Measurements from ENCODE around the gene FKBP5. TPM values are rescaled to one million over a fixed set of nuclear protein-coding genes. Genes with fewer than 3 reads are reported as not detected.

Gene FKBP5
- total and polyA plus RNA-seq, 2 of the 4 experiments (the other 2 are of a cell fraction): 6.8 to 7.0 TPM

DNA sequence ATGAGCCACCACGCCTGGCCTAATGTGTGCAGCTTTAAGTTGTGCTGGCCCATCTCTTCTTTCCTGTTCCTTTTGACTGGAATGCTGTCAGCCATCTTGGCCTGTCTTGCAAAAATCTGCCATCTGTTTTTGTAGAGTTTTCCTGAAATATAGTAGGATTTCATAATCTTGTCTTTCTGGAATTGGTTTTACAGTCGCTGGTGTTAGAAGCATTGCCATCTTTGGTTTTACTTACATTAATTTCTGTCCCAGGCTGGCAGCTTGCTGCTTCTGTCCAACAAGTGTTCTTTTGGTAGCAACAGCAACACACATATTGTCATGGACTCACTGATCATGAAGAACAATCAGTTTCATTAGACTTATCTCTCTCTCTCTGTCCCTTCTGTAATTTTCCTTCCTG, 146.9 kb downstream of the FKBP5 start:
- dilution Hi-C loops (cut with HindIII; ENCODE audit: low sequenced_read_pairs, unreplicated experiment): no loop called here
- Histone ChIP-seq H4K20me1 (ENCODE audit: insufficient read depth, low read length) (no peaks in the 10 kb centered on the region), H3K9ac (ENCODE audit: low read depth, low read length) (no peak overlapping the region), H3K36me3 (ENCODE audit: control insufficient read depth, insufficient read depth, low read length) (no peaks in the 10 kb centered on the region), H3K79me1 (ENCODE audit: low read depth in 1 of 2, low read length in 2 of 2) (no peaks in the 10 kb centered on the region), H2BK120ac (ENCODE audit: low read depth, low read length) (no peak overlapping the region), H3K4me2 (ENCODE audit: low read depth, low read length) (no peak overlapping the region), H2BK15ac (ENCODE audit: low read depth, low read length) (no peak overlapping the region), H3K18ac (ENCODE audit: low read depth, low read length) (no peak overlapping the region), H3K9me3 (ENCODE audit: control insufficient read depth, insufficient read depth, low read length) (peaks cover 2% of the 10 kb centered on the region; the same call in 1 of the 2 replicates), H3K4ac (ENCODE audit: low read depth, low read length) (no peak overlapping the region), H3K4me1 (ENCODE audit: control insufficient read depth, insufficient read depth, low read length) (no peaks in the 10 kb centered on the region), H3K14ac (replicated peaks; ENCODE audit: low read depth, low read length) (no peak overlapping the region), H4K5ac (ENCODE audit: low read depth, low read length) (no peak overlapping the region), H3K9me1 (ENCODE audit: insufficient read depth, low read length) (no peaks in the 10 kb centered on the region), H4K8ac (ENCODE audit: low read depth in 2 of 2, low read length in 2 of 2) (no peak overlapping the region), H2BK5ac (ENCODE audit: low read depth, low read length, poor library complexity, severe bottlenecking) (no peak overlapping the region), H4K91ac (ENCODE audit: insufficient read depth, low read depth, low read length) (no peak overlapping the region), H3K56ac (ENCODE audit: extremely low read depth, insufficient read depth, low read length) (no peak overlapping the region), H3K27ac (ENCODE audit: insufficient read depth, low read length) (no peak overlapping the region), H2AK9ac (replicated peaks; ENCODE audit: low read depth, low read length, poor library complexity) (no peak overlapping the region), H3K4me3 (ENCODE audit: insufficient read depth, low read depth, low read length) (no peak overlapping the region), H2AK5ac (ENCODE audit: low read depth, low read length) (no peak overlapping the region), H3K23ac (ENCODE audit: low read depth, low read length) (no peak overlapping the region), H2BK20ac (ENCODE audit: low read depth, low read length) (no peak overlapping the region), H3K27me3 (ENCODE audit: control insufficient read depth, insufficient read depth, low read length) (peaks cover 24% of the 10 kb centered on the region), H2AFZ (replicated peaks; ENCODE audit: low read length, poor library complexity) (no peak overlapping the region)
- ChIA-PET POLR2A (ENCODE audit: unreplicated experiment) (no interaction called here), CTCF (interaction anchor here (0.8 kb wide), 1 partner anchor 10 kb away, joined by 3 read pairs; no protein-coding TSS in a partner anchor)
- in situ Hi-C loops (cut with MboI; ENCODE audit: low sequenced_read_pairs): loop anchor here (25.0 kb wide), 1 partner anchor 420 kb away; no protein-coding TSS in a partner anchor
- WGBS, 2 experiments (ENCODE audit: extremely low coverage in 2 of 2, insufficient read length in 1 of 2): no CpG with 5 or more reads among the region's 2 CpGs
- intact Hi-C loops (cut with micrococcal nuclease): no loop called here
- DNase-seq (no peak), ATAC-seq (ENCODE audit: low read depth) (no peak)
- TF ChIP-seq, protein P1, sequence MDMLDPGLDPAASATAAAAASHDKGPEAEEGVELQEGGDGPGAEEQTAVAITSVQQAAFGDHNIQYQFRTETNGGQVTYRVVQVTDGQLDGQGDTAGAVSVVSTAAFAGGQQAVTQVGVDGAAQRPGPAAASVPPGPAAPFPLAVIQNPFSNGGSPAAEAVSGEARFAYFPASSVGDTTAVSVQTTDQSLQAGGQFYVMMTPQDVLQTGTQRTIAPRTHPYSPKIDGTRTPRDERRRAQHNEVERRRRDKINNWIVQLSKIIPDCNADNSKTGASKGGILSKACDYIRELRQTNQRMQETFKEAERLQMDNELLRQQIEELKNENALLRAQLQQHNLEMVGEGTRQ (IDR thresholded peaks at IDR 0.05; ENCODE audit: low read depth, low read length): no peak
- no peak for TF ChIP-seq POLR2A (IDR thresholded peaks at IDR 0.05; ENCODE audit: low read depth, low read length)
- TF ChIP-seq RCOR1 (IDR thresholded peaks at IDR 0.05; ENCODE audit: insufficient replicate concordance, low read length): no peak
- no peak for TF ChIP-seq MAFK (IDR thresholded peaks at IDR 0.05; ENCODE audit: low read depth, low read length)
- TF ChIP-seq, protein P2, sequence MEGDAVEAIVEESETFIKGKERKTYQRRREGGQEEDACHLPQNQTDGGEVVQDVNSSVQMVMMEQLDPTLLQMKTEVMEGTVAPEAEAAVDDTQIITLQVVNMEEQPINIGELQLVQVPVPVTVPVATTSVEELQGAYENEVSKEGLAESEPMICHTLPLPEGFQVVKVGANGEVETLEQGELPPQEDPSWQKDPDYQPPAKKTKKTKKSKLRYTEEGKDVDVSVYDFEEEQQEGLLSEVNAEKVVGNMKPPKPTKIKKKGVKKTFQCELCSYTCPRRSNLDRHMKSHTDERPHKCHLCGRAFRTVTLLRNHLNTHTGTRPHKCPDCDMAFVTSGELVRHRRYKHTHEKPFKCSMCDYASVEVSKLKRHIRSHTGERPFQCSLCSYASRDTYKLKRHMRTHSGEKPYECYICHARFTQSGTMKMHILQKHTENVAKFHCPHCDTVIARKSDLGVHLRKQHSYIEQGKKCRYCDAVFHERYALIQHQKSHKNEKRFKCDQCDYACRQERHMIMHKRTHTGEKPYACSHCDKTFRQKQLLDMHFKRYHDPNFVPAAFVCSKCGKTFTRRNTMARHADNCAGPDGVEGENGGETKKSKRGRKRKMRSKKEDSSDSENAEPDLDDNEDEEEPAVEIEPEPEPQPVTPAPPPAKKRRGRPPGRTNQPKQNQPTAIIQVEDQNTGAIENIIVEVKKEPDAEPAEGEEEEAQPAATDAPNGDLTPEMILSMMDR (conservative IDR thresholded peaks at IDR 0.05; ENCODE audit: low read depth, low read length): no peak
- TF ChIP-seq FOS (IDR thresholded peaks at IDR 0.05; ENCODE audit: low read depth, low read length): no peak
- TF ChIP-seq MAZ (IDR thresholded peaks at IDR 0.05; ENCODE audit: borderline replicate concordance, low read depth, low read length): no peak
- TF ChIP-seq MXI1 (IDR thresholded peaks at IDR 0.05; ENCODE audit: borderline replicate concordance, low read depth, low read length): no peak
- no peak for TF ChIP-seq SMC3 (IDR thresholded peaks at IDR 0.05; ENCODE audit: low read depth, low read length)
- TF ChIP-seq RFX5 (IDR thresholded peaks at IDR 0.05; ENCODE audit: low read depth, low read length): no peak
- no TSS peak for BruUV-seq (replicated peaks)
